Transverse colon (tissue), 4 donors: Measurements from ENCODE around the gene ABCG1. TPM values are rescaled to one million over a fixed set of nuclear protein-coding genes. Genes with fewer than 3 reads are reported as not detected.

ENCODE experiments used
- DNase-seq: peaks from one replicate; pipeline ENCODE4 v3.0.0-alpha.2; 2019
- H3K27ac ChIP-seq, 4 donors: fragments of 200-600 bp; sonication (generic); 2 replicates each; pipeline ENCODE4 v1.5.1; 2016 to 2018; ENCODE audit warnings: inconsistent platforms in 4 of 4
- H3K27me3 ChIP-seq: fragments of 200-600 bp; sonication (generic); 2 replicates; pipeline ENCODE4 v1.5.1; 2017; ENCODE audit warnings: inconsistent platforms
- H3K36me3 ChIP-seq, 4 donors: fragments of 200-600 bp; sonication (generic); 2 replicates each; pipeline ENCODE4 v1.5.1; 2017 to 2019; ENCODE audit warnings: inconsistent platforms in 4 of 4
- H3K4me1 ChIP-seq, 4 donors: fragments of 200-600 bp; sonication (generic); 2 replicates each; pipeline ENCODE4 v1.5.1; 2017 to 2020; ENCODE audit warnings: inconsistent platforms in 4 of 4
- H3K4me3 ChIP-seq, 4 donors: fragments of 200-600 bp; sonication (generic); 1 replicate in 1 of 4; 2 replicates in 3 of 4; pipeline versions ENCODE4 v1.5.1 to v1.6.1; 2017 to 2019; ENCODE audit warnings: inconsistent platforms in 4 of 4
- H3K9me3 ChIP-seq, 2 donors: fragments of 200-600 bp; sonication (generic); 2 replicates each; pipeline ENCODE4 v1.5.1; 2017 to 2019; ENCODE audit warnings: inconsistent platforms in 2 of 2
- CTCF ChIP-seq, 5 experiments: fragments of 200-600 bp in 3 of 5; fragments of 450-650 bp in 2 of 5; sonication (generic) in 3 of 5; IDR thresholded peaks; 1 replicate in 2 of 5; 2 replicates in 3 of 5; pipeline ENCODE4 v1.5.1; 2016 to 2017; ENCODE audit warnings: antibody characterized with exemption in 5 of 5, inconsistent platforms in 3 of 5, mild to moderate bottlenecking in 2 of 5, moderate library complexity in 1 of 5
- EP300 ChIP-seq: sonication (generic); formaldehyde crosslinking; IDR thresholded peaks from one replicate; pipeline ENCODE4 v1.6.1; 2017; ENCODE audit warnings: antibody characterized with exemption, low read depth
- POLR2A ChIP-seq: fragments of 450-650 bp; IDR thresholded peaks from one replicate; pipeline ENCODE4 v1.6.1; 2016; ENCODE audit warnings: antibody characterized with exemption, mild to moderate bottlenecking, moderate library complexity
- POLR2AphosphoS5 ChIP-seq, 3 donors: sonication (generic); formaldehyde crosslinking; IDR thresholded peaks; one replicate each; pipeline ENCODE4 v1.6.1; 2016; ENCODE audit warnings: antibody characterized with exemption in 3 of 3
- WGBS, 2 donors: methylation state at CpG; one replicate each; pipeline ENCODE4 v1.1.5; 2018; ENCODE audit warnings: low coverage in 1 of 2; 5-methylcytosine and 5-hydroxymethylcytosine counted together
- in situ Hi-C, 4 donors: fragments of 200-750 bp; cut with MboI; loops; one replicate each; pipeline versions ENCODE4 v1.15.0 to v1.15.1; 2017; ENCODE audit warnings: low sequenced_read_pairs in 3 of 4, low pct_ligation_motif_present in 1 of 4, low pct_unique_long_range_greater_than_20kb in 1 of 4
- intact Hi-C: fragments of 100-400 bp; cut with DNase I; formaldehyde crosslinking; loops from one replicate; pipeline ENCODE4 v1.15.1; 2023; ENCODE audit warnings: low total_unique reads
- total RNA-seq, 4 donors: library from RNA; depleted of rRNA; stranded (reverse); fragments of >200 nt; gene quantifications; one replicate each; pipeline ENCODE4 v1.1.0, GENCODE V29; 2016

ABCG1 gene
- total RNA-seq, 4 donors from 2014 or later, result 17.1 to 67.7 (median 53.2) TPM

DNA sequence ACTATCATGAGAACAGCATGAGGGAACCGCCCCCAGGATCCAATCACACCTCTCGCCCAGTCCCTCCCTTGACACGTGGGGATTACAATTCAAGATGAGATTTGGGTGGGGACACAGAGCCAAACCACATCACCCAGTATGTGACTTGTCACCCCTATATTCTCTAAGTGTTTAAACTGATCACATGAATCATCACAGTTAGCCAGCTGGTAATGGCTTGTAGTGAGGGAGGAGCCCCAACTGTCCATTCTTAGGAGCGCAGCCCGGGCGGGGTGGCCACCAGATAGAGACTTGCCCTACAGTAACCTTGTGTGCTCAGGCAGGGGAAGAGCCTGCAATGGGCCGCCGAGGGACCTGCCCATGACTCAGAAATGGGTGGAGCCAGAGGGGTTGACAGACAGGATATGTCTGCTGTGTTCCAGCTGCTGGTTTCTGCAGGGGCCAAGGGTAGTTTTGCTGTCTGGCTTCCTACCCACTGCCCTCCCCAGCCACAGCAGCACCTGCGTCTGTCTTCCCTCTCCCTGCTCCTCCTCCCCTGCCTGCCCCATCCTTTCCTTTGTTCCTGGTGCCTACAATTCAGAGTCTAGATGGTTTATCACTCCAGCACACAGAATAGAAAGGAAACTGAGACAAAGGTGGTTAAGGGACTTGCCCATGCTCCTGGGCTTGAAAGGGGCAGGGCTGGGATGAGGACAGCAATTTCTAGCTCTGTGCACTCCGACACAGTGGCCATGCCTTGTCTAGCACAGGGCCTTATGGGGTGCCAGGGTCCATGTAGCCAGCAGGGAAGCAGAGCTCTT lies 9.2 kb downstream of the ABCG1 start:
- Histone ChIP-seq H3K27me3 (no peaks in the 10 kb centered on the region), H3K4me1 (peaks cover 28 to 80% (median 41%) of the 10 kb centered on the region in 4 donors), H3K4me3 (no peak overlapping the region), H3K27ac (peak overlapping the region; percentile 71 to 84 (median 78)), H3K9me3 (no peaks in the 10 kb centered on the region), H3K36me3 (no peaks in the 10 kb centered on the region)
- 19 to 43% methylated on average over 3 to 10 of the region's 10 CpGs for WGBS, 2 donors
- in situ Hi-C loops, result no loop called here
- DNase-seq, result peak; percentile 95
- intact Hi-C loops, result loop anchor here (5.0 kb wide), 1 partner anchor 1051 kb away; no protein-coding TSS in a partner anchor
- peak; percentile 5 to 65 (median 64) for TF ChIP-seq POLR2AphosphoS5 (IDR thresholded peaks at IDR 0.05)
- TF ChIP-seq CTCF (IDR thresholded peaks at IDR 0.05), result no peak

- no peaks in the 10 kb centered on the region for H3K36me3 ChIP-seq
- DNase-seq, result no peak
- peak overlapping the region; percentile 71 to 84 (median 78) for H3K27ac ChIP-seq
- in situ Hi-C loops, result no loop called here
- H3K4me3 ChIP-seq, result no peak overlapping the region
- H3K4me1 ChIP-seq, result peaks cover 34 to 86% (median 47%) of the 10 kb centered on the region in 4 donors
- WGBS, 2 donors, result 92 to 96% methylated on average over 9 to 11 of the region's 11 CpGs
- intact Hi-C loops, result loop anchor here (5.0 kb wide), 1 partner anchor 1051 kb away; no protein-coding TSS in a partner anchor
- H3K9me3 ChIP-seq, result no peaks in the 10 kb centered on the region
- H3K27me3 ChIP-seq, result no peaks in the 10 kb centered on the region
- no peak for TF ChIP-seq POLR2AphosphoS5 (IDR thresholded peaks at IDR 0.05)
- no peak for TF ChIP-seq CTCF (IDR thresholded peaks at IDR 0.05)
- TF ChIP-seq EP300, result no peak
- TF ChIP-seq POLR2A, result no peak
These were observed 9.8 kb downstream of the ABCG1 start for GRCh38 chr21:42228709-42229220.

DNA sequence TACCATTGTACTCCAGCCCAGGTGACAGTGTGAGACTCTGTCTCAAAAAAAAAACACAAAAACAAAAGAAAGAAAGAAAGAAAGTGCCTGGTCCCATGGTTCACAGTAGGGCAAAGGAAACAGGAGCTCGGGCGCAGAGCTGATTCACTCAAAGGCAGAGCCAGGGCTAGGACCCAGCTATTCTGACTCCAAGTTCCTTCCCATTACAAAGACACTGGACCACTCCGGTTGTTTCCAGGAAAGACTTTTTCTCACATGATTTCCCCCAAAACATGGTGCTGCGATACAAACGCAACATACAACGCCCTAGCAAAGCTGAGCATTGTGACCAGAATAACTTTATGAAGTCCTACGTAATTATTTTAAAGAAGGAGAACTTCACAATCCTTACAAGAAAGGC lies 10.7 kb downstream of the ABCG1 start:
- intact Hi-C loops, result loop anchor here (5.0 kb wide), 1 partner anchor 1052 kb away; no protein-coding TSS in a partner anchor

More for the DNA sequence above, 10.7 kb downstream of the ABCG1 start:
- Histone ChIP-seq H3K4me3 (no peak overlapping the region), H3K27me3 (no peaks in the 10 kb centered on the region), H3K9me3 (no peaks in the 10 kb centered on the region), H3K36me3 (no peaks in the 10 kb centered on the region), H3K27ac (peak overlapping the region in 2 of 4 donors; percentile 75 to 82), H3K4me1 (peaks cover 42 to 90% (median 54%) of the 10 kb centered on the region in 4 donors)
- TF ChIP-seq POLR2AphosphoS5 (IDR thresholded peaks at IDR 0.05), result no peak
- no peak for TF ChIP-seq POLR2A
- TF ChIP-seq EP300, result no peak
- no peak for TF ChIP-seq CTCF (IDR thresholded peaks at IDR 0.05)
- in situ Hi-C loops, result no loop called here
- DNase-seq, result no peak
- WGBS, 2 donors, result 93 to 95% methylated on average over 6 to 7 of the region's 7 CpGs
